KOPT-K1 (cell line): ENCODE measurements around the gene DOK1.

Source experiments
- H3K27ac ChIP-seq: fragments of 200-600 bp; sonication (generic); 2 replicates; pipeline ENCODE4 v1.5.1; 2016; ENCODE audit warnings: antibody characterized with exemption, mild to moderate bottlenecking, low read depth, low read length; ENCODE audit not compliant: poor library complexity, severe bottlenecking
- H3K36me3 ChIP-seq: fragments of 200-600 bp; sonication (generic); 2 replicates; pipeline ENCODE4 v1.5.1; 2017; ENCODE audit warnings: antibody characterized with exemption, mild to moderate bottlenecking, low read length, moderate library complexity; ENCODE audit not compliant: insufficient read depth
- H3K9me3 ChIP-seq: fragments of 200-600 bp; sonication (generic); 2 replicates; pipeline ENCODE4 v1.5.1; 2017; ENCODE audit warnings: antibody characterized with exemption, low read length, mild to moderate bottlenecking; ENCODE audit not compliant: insufficient read depth, poor library complexity, severe bottlenecking

DOK1 gene

DNA sequence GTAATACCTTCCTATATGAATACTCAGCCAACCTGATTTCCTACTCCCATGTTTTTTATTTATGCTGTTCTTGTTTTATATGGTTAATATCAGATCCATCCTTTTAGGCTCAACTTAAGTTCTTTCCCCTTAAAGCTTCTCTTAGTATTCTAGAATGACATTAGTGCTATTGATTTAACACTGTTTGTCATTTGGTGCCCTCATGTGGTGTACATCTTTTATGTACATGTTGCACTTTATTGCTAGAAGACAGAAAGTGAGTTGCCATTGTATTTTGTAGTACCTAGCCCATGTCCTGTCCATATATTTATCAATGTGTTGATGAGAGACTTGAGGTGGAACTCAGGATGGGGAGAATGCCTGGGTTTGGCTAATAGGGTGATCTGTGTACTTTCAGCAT is 22.3 kb upstream of the DOK1 start:
- no peak overlapping the region for H3K27ac ChIP-seq

DNA sequence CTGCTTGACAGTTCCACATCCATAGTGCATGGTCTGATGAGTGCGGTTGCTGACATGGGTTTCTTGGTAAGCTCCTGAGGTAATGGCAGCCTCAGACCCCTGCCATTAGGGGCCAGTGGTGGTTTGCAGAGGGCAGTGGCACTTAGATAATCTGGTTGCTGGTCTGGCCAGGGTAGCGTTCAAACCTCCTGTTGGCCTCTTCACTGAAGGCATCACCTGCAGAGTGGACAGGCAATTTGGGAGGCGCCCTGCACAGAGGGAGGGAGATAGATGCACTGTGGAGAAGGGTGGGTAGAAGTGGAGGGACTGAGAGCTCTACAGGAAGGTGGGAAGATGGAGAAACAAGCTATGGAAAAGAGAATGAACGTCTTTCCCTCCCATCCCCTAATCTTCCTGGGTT is 21.1 kb upstream of the DOK1 start:
- H3K9me3 ChIP-seq, result no peaks in the 10 kb centered on the region
- peaks cover 30% of the 10 kb centered on the region for H3K36me3 ChIP-seq
- no peak overlapping the region for H3K27ac ChIP-seq

More for the DNA sequence above, 22.3 kb upstream of the DOK1 start:
- Histone ChIP-seq H3K9me3 (no peaks in the 10 kb centered on the region), H3K36me3 (peaks cover 42% of the 10 kb centered on the region)

DNA sequence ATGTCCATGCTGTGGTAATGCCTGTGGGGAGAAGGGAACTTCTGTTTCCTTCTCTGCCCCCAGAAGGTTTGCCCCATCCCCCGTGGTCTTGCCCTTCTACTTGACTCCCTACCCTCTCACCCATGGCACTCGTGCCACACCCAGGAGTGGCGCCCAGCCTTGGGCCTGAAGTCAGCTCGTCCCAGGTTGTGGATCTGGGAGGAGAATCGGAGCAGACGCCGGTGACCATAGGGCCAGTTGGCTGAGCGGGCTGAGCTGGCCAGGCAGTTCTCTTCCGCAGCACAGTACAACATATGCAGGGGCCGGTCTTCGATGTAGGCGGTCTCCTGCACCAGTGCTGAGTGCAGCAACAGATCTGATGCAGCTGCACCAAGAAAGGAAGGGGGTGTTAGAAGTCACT is 20.1 kb upstream of the DOK1 start:
- H3K27ac ChIP-seq, result no peak overlapping the region
- H3K9me3 ChIP-seq, result no peaks in the 10 kb centered on the region

DNA sequence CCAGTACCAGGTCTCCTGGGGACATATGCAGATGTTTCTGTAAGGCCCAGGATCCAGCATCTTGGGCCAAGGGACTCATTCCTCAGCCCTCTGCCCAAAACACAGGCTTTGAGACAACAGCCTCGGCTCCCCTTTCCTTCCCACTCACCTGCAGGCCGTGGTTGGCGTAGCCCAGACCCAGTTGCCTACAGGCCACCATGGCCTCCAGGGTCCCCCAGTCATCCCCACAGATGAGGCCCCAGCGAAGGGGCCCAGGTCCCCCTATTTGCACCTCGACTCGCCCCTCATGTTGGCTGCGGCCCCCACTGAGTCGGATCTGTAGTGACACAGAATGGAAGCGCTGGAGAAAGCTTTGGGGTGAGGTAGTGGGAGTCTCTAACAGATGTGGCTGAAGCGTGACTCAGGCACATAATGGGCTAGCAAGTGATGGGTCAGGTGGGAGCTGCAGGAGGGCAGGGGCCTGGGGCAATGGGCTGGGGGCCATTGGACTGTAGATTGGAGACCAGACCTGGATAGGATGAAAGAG is 19.0 kb upstream of the DOK1 start:
- Histone ChIP-seq H3K9me3 (no peaks in the 10 kb centered on the region), H3K27ac (no peak overlapping the region)

More for the DNA sequence above, 20.1 kb upstream of the DOK1 start:
- H3K36me3 ChIP-seq, result peaks cover 30% of the 10 kb centered on the region

DNA sequence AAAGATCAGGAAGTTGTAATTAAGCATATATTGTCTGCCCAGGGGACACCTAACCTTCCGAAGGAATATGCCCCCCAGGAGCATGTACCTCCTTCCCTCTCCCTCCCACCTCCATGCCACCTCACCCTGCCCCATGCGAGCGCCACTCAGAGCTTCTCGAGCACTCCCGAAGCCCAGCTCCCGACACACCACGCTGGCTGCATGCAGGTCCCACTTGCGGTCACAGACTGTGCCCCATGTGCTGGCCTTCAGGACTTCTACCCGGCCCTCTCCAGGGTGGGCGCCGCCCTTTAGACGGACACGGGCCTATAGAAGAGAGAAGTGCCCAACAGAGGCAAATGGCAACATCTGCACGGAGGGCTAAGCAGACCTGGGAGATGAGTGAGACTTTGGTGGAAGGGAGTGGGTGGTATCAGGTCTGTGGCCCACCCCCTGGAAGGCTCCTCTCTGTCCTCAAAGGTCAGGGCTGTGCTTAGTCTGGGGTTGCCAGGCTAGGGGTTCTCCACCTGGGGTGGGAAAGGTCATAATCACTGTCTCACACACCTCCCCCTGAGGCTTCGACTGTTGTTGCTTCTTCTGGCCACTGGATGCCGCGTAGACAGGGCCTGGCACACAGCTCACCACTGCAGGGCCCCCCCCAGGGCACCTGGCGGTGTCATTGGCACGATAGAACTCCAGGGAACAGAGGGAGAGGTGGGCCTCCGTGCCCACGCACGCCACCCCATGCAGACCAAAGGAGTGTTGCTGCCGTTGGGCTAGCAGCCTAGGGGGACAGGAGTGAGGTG is 18.2 kb upstream of the DOK1 start:
- Histone ChIP-seq H3K27ac (no peak overlapping the region), H3K9me3 (no peaks in the 10 kb centered on the region), H3K36me3 (peaks cover 27% of the 10 kb centered on the region)

More for the DNA sequence above, 19.0 kb upstream of the DOK1 start:
- H3K36me3 ChIP-seq, result peaks cover 30% of the 10 kb centered on the region

DNA sequence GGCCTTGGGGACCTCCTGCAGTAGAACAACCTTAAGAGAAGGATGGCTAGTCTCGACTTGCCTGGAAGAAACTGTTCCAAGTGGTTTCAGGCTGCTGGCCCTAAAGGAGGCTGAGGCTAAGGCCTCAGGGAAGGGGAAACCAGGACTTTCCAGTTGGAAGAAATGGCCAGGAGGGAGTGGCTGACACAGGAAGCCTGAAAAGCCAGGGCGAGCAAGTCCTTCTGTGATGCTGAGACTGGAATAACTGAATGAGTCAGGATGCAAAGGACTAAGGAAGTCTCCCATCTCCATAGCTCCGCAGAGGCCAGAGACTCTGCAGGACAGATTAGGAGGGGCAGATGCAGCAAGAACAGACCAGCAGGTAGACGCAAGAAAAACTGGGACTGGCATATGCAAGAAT is 17.4 kb upstream of the DOK1 start:
- Histone ChIP-seq H3K27ac (no peak overlapping the region), H3K36me3 (peaks cover 20% of the 10 kb centered on the region), H3K9me3 (no peaks in the 10 kb centered on the region)

DNA sequence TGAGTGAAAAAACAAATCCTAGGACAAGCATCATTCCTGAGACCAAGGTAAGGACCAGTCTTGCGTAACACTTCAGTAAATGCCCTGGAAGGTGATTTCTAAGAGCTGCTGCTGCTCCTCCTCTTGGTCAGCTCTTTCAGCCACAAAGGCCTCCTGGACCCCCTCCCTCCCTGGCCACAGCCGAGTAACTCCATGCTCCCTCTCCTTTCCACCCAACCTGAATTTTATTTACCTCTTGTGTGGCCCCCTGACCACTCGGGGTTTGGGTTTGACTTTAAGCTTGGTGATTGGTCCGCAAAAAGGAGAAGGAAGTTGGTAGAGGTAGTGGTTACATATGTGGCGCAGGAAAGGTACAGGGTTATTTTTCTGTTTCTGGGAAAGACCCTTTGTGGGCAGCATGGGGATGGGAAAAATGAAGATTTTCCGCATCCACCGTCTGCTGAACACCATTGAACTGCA is 15.6 kb upstream of the DOK1 start:
- Histone ChIP-seq H3K27ac (no peak overlapping the region), H3K36me3 (peaks cover 3% of the 10 kb centered on the region; the same call in 1 of the 2 replicates), H3K9me3 (no peaks in the 10 kb centered on the region)

DNA sequence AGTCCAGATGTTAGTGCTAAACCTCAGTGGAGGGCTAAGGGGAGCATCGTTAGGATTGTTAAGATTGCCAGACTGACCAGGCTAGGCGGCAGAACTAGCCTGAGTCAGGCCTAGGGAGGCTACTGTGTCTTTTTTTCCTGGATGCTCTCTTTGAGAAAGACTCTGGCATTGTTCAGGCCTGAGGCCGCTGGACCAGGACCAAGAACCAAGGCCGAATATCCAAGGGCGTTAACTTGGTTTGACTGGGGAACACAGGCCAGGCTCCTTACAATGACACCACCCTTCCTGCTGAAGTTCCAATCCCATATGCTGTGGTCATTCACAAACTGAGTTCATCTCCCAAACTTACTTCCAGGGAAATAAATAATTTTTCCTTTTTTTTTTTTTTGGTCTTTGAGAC is 14.2 kb upstream of the DOK1 start:
- H3K9me3 ChIP-seq, result no peaks in the 10 kb centered on the region
- H3K36me3 ChIP-seq, result no peaks in the 10 kb centered on the region
- H3K27ac ChIP-seq, result no peak overlapping the region

DNA sequence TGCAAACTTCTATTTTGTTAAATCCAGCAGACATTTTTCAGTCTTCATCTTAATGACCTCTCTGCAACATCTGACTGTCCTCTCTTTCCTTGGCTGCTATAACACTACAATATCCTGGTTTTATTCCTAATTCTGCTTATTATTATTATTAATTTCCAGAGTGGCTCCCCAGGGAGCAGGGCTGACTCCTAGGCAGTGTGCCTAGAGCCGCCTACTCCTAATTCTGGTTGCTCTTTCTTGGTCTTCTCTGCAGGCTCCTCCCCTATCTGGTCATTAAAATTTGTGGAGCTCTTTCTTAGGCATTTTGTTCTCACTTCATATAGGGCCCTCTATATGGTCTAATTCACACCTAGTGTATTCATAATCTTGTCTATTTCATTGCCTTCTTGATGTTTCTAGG is 11.5 kb upstream of the DOK1 start:
- H3K36me3 ChIP-seq, result no peaks in the 10 kb centered on the region
- H3K9me3 ChIP-seq, result no peaks in the 10 kb centered on the region
- H3K27ac ChIP-seq, result no peak overlapping the region

DNA sequence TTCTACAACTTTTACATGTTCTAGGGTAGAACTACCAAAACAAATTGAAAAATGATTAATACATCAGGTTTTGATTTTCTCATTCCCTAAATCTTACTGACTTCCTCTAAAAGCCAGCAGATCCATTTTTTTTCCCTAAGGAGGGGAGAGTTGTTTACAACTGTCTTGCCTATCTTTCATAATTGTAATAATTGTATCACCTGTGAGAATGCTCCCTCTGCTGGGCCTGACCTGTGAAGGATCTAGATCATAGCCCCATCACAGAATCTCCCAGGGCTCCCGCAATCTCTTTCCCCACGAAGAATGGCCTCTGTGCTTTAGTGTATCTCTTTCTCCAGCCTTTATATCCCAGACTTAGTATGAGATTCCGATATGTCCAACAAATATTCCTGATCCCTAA is 9.9 kb upstream of the DOK1 start:
- Histone ChIP-seq H3K27ac (no peak overlapping the region), H3K36me3 (no peaks in the 10 kb centered on the region), H3K9me3 (no peaks in the 10 kb centered on the region)

DNA sequence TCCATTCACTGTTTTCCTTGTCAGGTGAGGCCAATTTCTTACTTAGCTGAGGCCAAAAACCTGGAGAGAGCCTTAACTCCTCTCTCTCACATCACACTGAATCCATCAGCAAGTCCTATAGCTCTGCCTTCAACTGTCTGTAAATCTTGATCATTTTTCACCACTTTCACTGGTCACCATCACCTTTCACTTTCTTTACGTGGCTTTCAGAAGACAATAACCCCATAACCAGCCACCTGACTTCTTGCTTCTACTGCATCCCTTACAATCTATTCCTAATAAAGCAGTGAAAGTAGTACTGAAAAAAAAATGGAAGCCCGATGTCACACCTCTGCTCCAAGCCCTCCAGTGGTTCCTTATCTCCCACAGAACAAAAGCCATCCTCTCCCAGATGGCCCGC is 8.5 kb upstream of the DOK1 start:
- Histone ChIP-seq H3K27ac (no peak overlapping the region), H3K36me3 (no peaks in the 10 kb centered on the region), H3K9me3 (no peaks in the 10 kb centered on the region)

DNA sequence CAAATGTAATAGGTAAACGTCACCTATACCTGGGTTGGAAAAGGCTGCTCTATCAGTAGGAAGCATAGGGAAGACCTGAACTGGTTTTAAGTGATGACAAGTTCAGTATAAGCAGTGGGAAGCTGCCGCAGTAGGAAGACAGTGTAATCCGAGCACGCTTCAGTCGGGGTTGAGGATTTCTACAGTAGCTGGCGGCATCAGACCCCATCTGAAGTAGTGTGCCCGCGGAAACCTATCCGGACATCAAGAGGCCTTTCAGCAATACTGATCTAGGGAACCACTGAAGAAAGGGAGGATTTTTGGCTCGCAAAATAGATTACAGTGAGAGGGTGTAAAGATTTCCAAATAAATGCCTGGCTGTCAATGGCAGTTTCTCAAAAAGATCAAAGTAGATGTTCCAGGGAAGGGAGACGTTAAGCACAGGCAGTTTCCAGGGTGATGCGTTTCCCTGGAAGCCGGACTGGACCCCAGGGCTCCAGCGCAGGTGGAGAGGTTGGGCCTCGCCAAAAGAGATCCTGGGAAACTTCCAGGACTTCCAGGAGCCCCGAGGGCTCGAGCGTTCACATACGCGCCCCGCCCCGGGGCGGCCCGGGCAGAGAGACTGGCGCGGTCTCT is 6.1 kb upstream of the DOK1 start:
- Histone ChIP-seq H3K36me3 (no peaks in the 10 kb centered on the region), H3K27ac (no peak overlapping the region), H3K9me3 (no peaks in the 10 kb centered on the region)

DNA sequence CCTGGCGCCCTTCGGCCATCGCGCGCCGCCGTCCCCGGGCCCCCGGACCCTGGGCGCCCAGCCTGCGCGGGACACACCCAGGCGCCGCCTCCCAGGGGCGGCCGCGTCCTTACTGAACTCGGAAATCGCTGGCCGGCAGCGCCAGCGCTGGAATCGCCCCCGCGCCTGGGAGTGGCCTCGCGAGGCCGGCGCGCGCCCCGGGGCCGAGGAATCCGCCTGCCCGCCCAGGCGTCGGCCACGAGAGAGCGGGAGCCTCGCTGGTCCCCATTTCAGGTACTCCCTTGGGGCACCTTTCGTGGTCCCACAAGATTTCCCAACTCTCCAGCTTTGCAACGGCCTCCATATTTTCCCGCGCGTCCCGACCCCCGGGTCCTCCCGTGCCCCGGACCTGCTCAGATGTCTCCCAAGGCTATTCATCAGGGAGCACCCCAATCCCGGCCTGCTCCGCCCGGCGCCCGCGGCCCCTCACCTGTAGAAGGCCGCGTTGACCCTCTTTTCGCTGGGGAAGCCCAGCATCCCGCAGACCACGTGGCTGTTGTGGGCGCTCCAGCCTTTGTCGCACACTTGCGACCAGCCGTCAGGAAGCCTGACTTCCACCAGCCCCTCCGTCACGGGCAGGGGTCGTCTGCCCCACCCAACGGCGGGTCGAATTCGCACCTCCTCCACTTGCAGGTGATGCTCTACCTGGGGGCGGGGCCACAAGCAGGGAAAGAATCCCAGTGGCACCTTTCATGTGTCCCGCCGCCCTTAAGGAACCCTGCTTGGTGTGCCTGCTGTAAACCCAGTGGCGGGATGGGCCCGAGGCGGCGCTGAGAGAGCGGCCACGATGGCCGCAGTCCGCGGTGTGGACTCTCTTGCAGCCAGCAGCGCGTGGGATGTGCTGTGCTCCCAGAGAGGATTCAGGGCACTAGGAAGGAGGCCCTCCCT is 5.4 kb upstream of the DOK1 start:
- Histone ChIP-seq H3K9me3 (no peaks in the 10 kb centered on the region), H3K27ac (no peak overlapping the region), H3K36me3 (no peaks in the 10 kb centered on the region)

DNA sequence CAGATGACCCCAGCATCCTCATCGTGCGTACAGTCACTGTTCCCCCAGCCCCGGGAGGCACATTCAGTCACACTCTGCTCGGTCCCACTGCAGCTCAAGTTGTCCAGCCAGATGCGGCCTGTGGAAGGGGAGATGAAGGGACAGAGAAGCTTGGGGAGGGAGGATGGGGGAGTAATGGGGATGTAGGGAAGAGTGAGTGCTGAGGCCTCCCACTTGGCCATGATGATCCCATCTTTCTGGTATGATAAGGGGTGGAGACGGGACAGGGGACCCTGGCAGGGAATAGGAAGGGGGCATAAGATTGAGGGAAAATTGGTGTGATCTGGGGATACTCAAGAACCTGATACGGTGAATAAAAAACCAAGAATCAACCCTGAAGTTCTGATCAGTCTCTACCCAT is 4.3 kb upstream of the DOK1 start:
- Histone ChIP-seq H3K27ac (no peak overlapping the region), H3K9me3 (no peaks in the 10 kb centered on the region)

DNA sequence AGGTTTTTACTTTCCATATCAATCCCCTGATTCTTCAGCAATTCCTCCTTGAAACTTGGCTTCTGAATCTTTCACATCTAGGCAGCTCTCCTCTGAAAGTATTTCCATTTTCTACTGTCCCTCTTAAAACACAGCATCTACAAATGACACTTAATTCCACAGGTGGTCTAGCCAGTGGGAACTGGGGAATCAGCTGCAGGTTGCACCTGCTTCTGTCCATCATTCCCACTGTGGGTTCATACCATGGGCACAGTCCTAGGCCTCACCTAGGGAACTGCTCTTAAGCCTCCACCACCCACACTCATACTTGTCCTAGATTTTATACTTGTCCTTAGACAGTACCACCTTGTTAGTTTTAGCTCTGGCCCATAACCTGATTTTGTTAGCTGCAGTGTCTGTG is 3.0 kb upstream of the DOK1 start:
- Histone ChIP-seq H3K27ac (no peak overlapping the region), H3K36me3 (no peaks in the 10 kb centered on the region), H3K9me3 (no peaks in the 10 kb centered on the region)

More for the DNA sequence above, 4.3 kb upstream of the DOK1 start:
- H3K36me3 ChIP-seq, result no peaks in the 10 kb centered on the region
